Hepatocyte (in vitro differentiated cells): ENCODE data around the gene GRB14.

Source experiments
- EZH2 ChIP-seq: fragments of 200-600 bp; sonication (generic); IDR thresholded peaks from 2 replicates; pipeline ENCODE4 v1.6.1; 2016; ENCODE audit warnings: antibody characterized with exemption, mild to moderate bottlenecking, borderline replicate concordance
- EZH2phosphoT487 ChIP-seq: fragments of 200-600 bp; sonication (generic); IDR thresholded peaks from one replicate; pipeline ENCODE4 v1.6.1; 2018; ENCODE audit warnings: antibody characterized with exemption, mild to moderate bottlenecking, low read depth, moderate library complexity; ENCODE audit not compliant: unreplicated experiment, severe bottlenecking
- TF ChIP-seq, protein P1 (sequence below): fragments of 200-600 bp; sonication (generic); IDR thresholded peaks from 2 replicates; pipeline ENCODE4 v1.5.1; 2016; ENCODE audit warnings: antibody characterized with exemption, mild to moderate bottlenecking; ENCODE audit not compliant: poor library complexity

DNA sequence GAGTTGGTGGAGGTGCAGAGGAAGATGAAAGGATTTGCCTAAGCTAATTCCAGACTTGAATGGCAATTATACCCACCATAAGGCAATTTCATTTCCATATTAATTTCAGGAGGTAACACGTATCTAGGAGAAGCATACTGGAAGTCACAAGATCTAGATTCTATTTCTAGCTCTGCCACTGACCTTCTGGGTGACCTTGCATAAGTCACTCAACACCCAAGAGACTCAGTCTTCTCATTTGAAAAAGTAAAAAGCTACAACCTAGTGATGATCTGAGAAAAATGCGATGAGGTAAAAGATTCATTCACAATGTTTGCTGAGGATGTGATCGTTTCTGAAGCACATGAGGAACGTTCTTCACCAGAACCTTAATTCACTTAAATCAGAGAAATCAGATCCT is 55.9 kb downstream of the GRB14 start:
- TF ChIP-seq, protein P1, sequence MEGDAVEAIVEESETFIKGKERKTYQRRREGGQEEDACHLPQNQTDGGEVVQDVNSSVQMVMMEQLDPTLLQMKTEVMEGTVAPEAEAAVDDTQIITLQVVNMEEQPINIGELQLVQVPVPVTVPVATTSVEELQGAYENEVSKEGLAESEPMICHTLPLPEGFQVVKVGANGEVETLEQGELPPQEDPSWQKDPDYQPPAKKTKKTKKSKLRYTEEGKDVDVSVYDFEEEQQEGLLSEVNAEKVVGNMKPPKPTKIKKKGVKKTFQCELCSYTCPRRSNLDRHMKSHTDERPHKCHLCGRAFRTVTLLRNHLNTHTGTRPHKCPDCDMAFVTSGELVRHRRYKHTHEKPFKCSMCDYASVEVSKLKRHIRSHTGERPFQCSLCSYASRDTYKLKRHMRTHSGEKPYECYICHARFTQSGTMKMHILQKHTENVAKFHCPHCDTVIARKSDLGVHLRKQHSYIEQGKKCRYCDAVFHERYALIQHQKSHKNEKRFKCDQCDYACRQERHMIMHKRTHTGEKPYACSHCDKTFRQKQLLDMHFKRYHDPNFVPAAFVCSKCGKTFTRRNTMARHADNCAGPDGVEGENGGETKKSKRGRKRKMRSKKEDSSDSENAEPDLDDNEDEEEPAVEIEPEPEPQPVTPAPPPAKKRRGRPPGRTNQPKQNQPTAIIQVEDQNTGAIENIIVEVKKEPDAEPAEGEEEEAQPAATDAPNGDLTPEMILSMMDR = no peak
- TF ChIP-seq EZH2 (no peak), EZH2phosphoT487 (no peak)
